ENCODE results near the gene OR56B4.
"Not testable (repeated sequence)": the region's sequence is repeated elsewhere in the genome, so short reads cannot be mapped to it uniquely, and the experiment has no call there.

The OR56B4 gene

GRCh38 chr11:6116638-6117037 lies 9.2 kb downstream of the OR56B4 start:
- H3K9me3 Mint-ChIP-seq, result peaks cover 17% of the 10 kb centered on the region
- DNase-seq (ENCODE audit: low spot score in 2 of 2), result no peak
- peaks cover 6% of the 10 kb centered on the region for H3K27me3 Mint-ChIP-seq
- H3K36me3 Mint-ChIP-seq, result no peaks in the 10 kb centered on the region
- no peak for ATAC-seq (ENCODE audit: low read depth)
- no peak overlapping the region for H3K4me3 Mint-ChIP-seq
- no peaks in the 10 kb centered on the region for H3K4me1 Mint-ChIP-seq
- H3K27ac Mint-ChIP-seq, result no peak overlapping the region

- no peak for ATAC-seq (ENCODE audit: low read depth)
- H3K36me3 Mint-ChIP-seq, result no peaks in the 10 kb centered on the region
Observed at GRCh38 chr11:6124245-6124644, 16.8 kb downstream of the OR56B4 start.

GRCh38 chr11:6127881-6128280 lies 20.4 kb downstream of the OR56B4 start:
- ATAC-seq (ENCODE audit: low read depth), result no peak
- no peak for DNase-seq (ENCODE audit: low spot score in 2 of 2)
- H3K27me3 Mint-ChIP-seq, result peaks cover 11% of the 10 kb centered on the region
- no peaks in the 10 kb centered on the region for H3K4me1 Mint-ChIP-seq
- H3K9me3 Mint-ChIP-seq, result peaks cover 1% of the 10 kb centered on the region
- H3K36me3 Mint-ChIP-seq, result no peaks in the 10 kb centered on the region
- H3K4me3 Mint-ChIP-seq, result no peak overlapping the region
- no peak overlapping the region for H3K27ac Mint-ChIP-seq

More at GRCh38 chr11:6124245-6124644, 16.8 kb downstream of the OR56B4 start:
- DNase-seq (ENCODE audit: low spot score in 2 of 2), result no peak
- Mint-ChIP-seq H3K4me3 (no peak overlapping the region), H3K27ac (no peak overlapping the region), H3K27me3 (peaks cover 5% of the 10 kb centered on the region), H3K9me3 (no peaks in the 10 kb centered on the region), H3K4me1 (no peaks in the 10 kb centered on the region)

GRCh38 chr11:6129011-6129410 lies 21.5 kb downstream of the OR56B4 start:
- DNase-seq (ENCODE audit: low spot score in 2 of 2), result no peak
- Mint-ChIP-seq H3K36me3 (no peaks in the 10 kb centered on the region), H3K9me3 (peaks cover 1% of the 10 kb centered on the region), H3K27me3 (peaks cover 11% of the 10 kb centered on the region), H3K4me1 (no peaks in the 10 kb centered on the region), H3K4me3 (no peak overlapping the region), H3K27ac (no peak overlapping the region)
- no peak for ATAC-seq (ENCODE audit: low read depth)

GRCh38 chr11:6129635-6130034 lies 22.2 kb downstream of the OR56B4 start:
- Mint-ChIP-seq H3K36me3 (no peaks in the 10 kb centered on the region), H3K4me1 (no peaks in the 10 kb centered on the region), H3K27me3 (peaks cover 10% of the 10 kb centered on the region), H3K4me3 (no peak overlapping the region), H3K9me3 (peaks cover 1% of the 10 kb centered on the region), H3K27ac (no peak overlapping the region)
- ATAC-seq (ENCODE audit: low read depth) (no peak), DNase-seq (ENCODE audit: low spot score in 2 of 2) (no peak)

GRCh38 chr11:6132431-6132830 lies 24.9 kb downstream of the OR56B4 start:
- H3K27me3 Mint-ChIP-seq, result peaks cover 10% of the 10 kb centered on the region
- H3K9me3 Mint-ChIP-seq, result peaks cover 1% of the 10 kb centered on the region

GRCh38 chr11:6135936-6136335 lies 28.5 kb downstream of the OR56B4 start:
- not testable (repeated sequence) for H3K9me3 Mint-ChIP-seq; ATAC-seq (ENCODE audit: low read depth); H3K27ac Mint-ChIP-seq; DNase-seq (ENCODE audit: low spot score in 2 of 2); H3K27me3 Mint-ChIP-seq; H3K36me3 Mint-ChIP-seq; H3K4me3 Mint-ChIP-seq; H3K4me1 Mint-ChIP-seq

More at GRCh38 chr11:6132431-6132830, 24.9 kb downstream of the OR56B4 start:
- no peak for ATAC-seq (ENCODE audit: low read depth)
- Mint-ChIP-seq H3K4me3 (no peak overlapping the region), H3K36me3 (no peaks in the 10 kb centered on the region), H3K27ac (no peak overlapping the region), H3K4me1 (no peaks in the 10 kb centered on the region)
- no peak for DNase-seq (ENCODE audit: low spot score in 2 of 2)

- ATAC-seq (ENCODE audit: low read depth) (no peak), DNase-seq (ENCODE audit: low spot score in 2 of 2) (no peak)
- H3K9me3 Mint-ChIP-seq, result peaks cover 6% of the 10 kb centered on the region
- H3K4me3 Mint-ChIP-seq, result no peak overlapping the region
- H3K4me1 Mint-ChIP-seq, result no peaks in the 10 kb centered on the region
- peaks cover 6% of the 10 kb centered on the region for H3K27me3 Mint-ChIP-seq
- H3K36me3 Mint-ChIP-seq, result no peaks in the 10 kb centered on the region
- H3K27ac Mint-ChIP-seq, result no peak overlapping the region
Observed at GRCh38 chr11:6142936-6143335, 35.5 kb downstream of the OR56B4 start.

- H3K4me3 Mint-ChIP-seq; DNase-seq (ENCODE audit: low spot score in 2 of 2); H3K4me1 Mint-ChIP-seq; H3K9me3 Mint-ChIP-seq; H3K27ac Mint-ChIP-seq; H3K27me3 Mint-ChIP-seq; ATAC-seq (ENCODE audit: low read depth); H3K36me3 Mint-ChIP-seq: not testable (repeated sequence)
Observed at GRCh38 chr11:6143737-6144136, 36.3 kb downstream of the OR56B4 start.

- Mint-ChIP-seq H3K4me3 (no peak overlapping the region), H3K27me3 (peaks cover 2% of the 10 kb centered on the region), H3K27ac (no peak overlapping the region), H3K36me3 (no peaks in the 10 kb centered on the region), H3K4me1 (no peaks in the 10 kb centered on the region), H3K9me3 (peaks cover 2% of the 10 kb centered on the region)
- DNase-seq (ENCODE audit: low spot score in 2 of 2) (no peak), ATAC-seq (ENCODE audit: low read depth) (no peak)
Observed at GRCh38 chr11:6151117-6151516, 43.6 kb downstream of the OR56B4 start.

GRCh38 chr11:6152126-6152525 lies 44.6 kb downstream of the OR56B4 start:
- H3K27me3 Mint-ChIP-seq, result peaks cover 2% of the 10 kb centered on the region
- no peak for DNase-seq (ENCODE audit: low spot score in 2 of 2)
- H3K36me3 Mint-ChIP-seq, result no peaks in the 10 kb centered on the region
- no peak overlapping the region for H3K4me3 Mint-ChIP-seq
- no peak for ATAC-seq (ENCODE audit: low read depth)
- peaks cover 2% of the 10 kb centered on the region for H3K9me3 Mint-ChIP-seq
- no peak overlapping the region for H3K27ac Mint-ChIP-seq
- no peaks in the 10 kb centered on the region for H3K4me1 Mint-ChIP-seq

- Mint-ChIP-seq H3K9me3 (no peaks in the 10 kb centered on the region), H3K4me1 (no peaks in the 10 kb centered on the region), H3K27ac (no peak overlapping the region), H3K4me3 (no peak overlapping the region), H3K36me3 (no peaks in the 10 kb centered on the region), H3K27me3 (no peaks in the 10 kb centered on the region)
- DNase-seq (ENCODE audit: low spot score in 2 of 2) (no peak), ATAC-seq (ENCODE audit: low read depth) (no peak)
Observed at GRCh38 chr11:6156628-6157359, 49.3 kb downstream of the OR56B4 start.
